Measurements from ENCODE around the gene TUBA4A.

The TUBA4A gene

DNA sequence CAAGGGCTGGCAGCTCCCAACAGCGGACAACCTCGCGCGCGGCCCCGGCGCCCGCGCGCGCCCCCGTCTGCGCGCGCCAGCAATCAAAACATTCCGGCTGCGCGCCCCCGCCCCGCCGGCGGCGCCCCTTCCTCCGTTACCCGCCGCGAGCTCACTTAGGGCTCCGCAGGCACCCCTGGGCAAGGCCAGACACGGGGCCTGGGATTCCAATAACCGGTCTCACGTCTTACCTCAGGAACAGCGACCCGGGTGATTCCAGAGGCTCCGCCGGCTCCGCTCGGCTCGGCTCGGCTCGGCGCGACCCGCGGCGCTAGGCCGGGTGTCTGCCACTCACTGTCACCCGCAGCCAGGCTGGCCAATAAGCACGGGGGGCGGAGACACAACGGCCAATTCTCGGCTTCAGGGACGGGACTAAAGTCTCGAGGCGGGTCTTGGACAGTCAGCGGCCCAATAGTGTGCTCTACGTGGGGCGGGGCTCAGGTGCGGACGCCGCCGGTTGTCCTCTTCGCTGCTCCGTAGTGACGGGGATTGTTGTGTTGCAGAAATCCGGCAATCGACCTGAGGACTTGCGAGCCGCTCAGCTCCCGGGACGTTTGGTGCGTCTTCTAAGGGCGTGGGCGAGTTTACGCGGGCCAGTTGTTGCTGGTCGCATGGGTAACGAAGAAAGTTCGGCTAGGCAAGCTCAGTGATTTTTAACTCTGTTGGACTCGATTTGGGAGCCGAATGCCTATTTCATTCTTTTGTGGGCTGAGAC is 24.2 kb downstream of the TUBA4A start, which contains the start of the genes ANKZF1 and ATG9A:
Gene ANKZF1 (plus strand): TSS at position 502 of the 754 bp plus-strand sequence. CDS start 452 bp downstream, outside the sequence.
Gene ATG9A (minus strand): TSS at position 332 of the 754 bp plus-strand sequence. CDS start 1,612 bp downstream, outside the sequence.
- DNase-seq: peak; percentile 97

DNA sequence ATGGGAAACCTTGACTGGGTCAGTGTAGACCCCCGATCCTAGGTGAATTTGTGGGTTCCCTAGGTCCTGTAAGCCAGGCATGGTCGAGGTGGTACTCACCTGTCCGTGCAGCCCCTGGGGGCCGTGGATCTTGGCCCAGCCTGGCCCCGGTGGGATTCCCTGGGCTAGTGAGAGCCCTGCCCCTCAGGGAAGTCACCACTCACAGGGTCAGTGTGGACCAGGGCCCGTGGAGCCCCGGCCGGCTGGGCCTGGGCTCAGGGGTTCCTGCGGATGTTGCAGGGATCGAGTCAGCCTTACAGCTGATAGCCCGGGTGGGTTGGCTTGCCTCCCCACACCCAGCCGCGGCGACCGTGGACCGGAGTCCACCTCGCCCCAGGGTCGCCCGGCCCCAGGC is 24.8 kb downstream of the TUBA4A start:
- DNase-seq: no peak

DNA sequence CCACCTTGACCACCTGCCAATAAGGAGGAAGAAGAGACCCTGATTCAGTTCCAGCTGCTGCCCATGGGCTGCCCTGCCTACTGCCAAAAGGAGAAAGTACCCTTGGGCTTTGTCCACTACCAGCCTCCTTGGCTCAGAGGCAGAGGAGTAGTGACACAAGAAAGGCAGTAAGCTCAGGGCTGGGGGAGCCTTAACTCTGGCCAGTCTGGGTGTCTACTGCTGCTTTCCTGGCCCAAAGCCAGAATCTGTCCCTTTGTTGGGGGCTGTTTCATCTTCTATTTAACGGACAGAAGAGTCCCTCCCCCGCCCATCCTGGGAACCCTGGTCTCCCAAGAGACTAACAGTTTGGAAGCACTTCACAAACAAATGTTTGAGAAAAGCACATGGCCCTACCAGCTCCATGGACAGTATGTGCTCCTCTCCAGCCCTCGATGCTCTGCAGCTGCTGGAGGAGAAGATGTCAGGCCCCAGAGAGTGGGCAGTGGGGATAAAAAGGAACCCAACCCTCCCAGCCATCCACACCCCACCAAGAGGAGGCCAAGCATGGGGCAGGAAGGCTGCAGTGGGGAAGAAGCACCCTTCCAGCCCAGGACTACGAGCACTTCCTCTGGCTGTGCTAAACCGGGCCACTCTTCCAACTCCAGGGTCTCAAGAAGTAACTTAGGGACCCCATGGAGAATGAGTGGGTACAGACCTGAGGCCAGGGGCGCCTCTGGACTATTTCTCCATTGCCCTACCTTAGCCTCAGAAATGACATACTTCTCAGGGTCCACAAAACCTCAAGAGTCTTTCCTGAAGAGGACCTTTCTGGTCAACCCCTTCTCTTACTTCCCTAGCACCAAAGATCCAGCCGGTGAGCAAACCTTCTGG is 25.4 kb downstream of the TUBA4A start:
- no peak for DNase-seq

DNA sequence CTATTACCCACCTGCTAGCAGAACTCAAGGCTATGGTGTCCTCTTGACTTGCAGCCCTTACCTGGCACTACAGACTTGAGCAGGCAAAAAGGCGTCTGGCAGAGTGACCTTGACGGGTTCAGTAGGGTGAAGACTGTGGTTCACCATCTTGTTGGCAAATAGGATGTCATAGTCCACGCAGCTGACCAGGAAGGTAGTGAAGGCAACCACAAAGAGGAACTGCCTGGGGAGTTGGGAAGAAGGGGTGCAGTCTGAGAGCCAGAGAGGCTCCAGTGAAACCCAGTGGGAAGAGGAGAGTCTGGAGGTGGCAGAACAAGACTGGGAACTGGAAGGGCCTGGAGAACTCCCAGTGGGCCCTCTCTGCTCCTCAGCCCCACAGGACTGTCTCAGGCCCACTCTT is 28.4 kb downstream of the TUBA4A start:
- DNase-seq: no peak

DNA sequence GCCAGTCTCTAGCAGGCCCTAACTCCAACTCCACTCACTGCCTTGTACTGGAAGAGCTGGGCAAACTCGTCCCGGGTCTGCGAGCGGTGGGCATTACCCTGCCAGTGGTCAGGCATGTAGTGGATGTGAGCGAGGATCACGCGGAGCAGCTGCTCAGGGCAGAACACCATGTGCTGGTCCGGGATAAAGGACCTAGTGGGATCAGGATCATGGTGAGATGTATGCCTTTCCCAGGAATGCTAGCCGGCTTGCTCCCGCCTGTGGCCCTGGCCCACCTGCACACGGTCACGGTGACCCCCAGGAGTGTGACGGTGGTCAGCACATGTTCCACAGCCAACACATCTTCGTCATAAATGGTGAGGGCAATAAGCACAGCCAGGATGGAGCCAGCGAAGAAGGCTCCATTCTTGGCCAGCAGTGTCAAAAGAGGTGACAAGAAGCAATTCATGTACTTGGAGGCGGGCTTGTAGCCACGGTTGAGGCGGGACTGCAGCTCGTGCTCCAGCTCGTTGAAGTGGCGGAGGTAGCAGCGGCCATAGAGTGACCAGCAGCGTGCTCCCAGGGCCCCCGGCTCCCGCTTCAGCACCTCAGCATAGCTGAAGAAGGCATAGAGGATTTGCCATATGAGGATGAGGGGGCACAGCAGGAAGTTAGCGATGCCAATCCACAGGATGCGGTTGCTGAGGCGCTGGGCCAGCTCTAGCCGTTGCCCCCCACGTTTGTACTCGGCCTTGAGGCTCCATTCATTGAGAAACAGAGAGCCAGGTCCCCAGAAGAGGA is 29.7 kb downstream of the TUBA4A start:
- no peak for DNase-seq

DNA sequence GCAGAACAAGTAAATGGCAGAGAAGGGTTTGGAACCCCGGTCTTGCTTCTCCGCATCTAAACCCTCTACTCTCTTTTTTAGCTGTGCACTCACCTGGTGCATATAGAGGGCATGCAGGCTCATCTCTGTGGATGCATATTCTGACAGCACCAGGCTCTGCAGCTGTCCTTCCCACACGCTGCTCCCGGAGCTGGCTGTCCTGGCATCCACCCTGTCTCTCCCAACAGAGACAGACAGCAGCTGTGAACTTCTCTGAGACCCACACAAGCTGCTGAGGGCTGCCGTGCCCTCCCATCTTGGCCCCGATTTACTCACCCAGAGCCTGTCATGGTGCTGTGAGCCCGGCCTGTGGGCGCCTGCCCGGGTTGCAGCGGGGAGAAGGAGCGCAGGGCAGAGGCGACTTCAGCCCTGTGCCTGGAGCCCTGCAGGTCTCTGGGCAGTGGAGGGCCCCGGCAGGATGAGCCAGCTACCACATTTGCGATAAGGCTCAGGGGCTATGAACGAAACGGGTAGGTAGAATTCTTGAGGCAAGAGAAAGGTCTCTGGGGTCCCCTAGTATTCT is 31.7 kb downstream of the TUBA4A start:
- DNase-seq: no peak

DNA sequence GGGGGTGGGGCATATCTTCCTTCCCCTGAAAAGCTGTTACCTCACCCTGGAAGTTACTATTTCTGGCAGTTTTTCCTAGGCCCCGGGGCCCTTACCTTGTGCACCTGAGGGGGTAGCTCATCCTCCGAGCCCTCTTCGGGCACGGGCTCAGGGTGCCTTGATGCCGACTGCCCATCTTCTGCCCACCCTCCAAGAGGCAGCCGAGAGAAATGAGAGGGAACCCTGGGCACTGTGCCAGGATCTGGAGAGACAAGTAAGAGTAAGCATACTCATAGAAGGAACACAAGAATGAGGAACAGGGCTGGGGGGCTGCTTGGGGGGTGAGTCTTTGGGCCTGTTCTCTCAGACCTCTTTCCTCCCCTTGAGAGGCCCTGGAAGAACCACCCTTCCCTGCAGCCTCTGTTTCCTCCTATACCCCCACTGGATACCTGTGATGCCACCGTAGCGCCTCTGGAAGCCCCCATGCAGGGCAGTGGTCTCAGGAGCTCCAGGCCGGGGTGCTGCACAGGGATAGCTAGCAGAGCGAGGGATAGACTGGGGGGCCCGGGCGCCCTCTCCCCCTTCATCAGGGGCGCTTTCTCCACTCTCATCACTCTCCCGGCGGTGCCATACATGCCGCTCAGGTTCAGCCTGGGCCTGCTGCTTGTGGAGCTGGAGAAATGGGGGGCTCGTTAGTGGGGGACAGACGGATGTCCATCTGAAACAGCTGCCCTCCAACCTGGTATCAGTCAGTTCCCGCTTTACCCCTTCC is 32.9 kb downstream of the TUBA4A start:
- DNase-seq: no peak

DNA sequence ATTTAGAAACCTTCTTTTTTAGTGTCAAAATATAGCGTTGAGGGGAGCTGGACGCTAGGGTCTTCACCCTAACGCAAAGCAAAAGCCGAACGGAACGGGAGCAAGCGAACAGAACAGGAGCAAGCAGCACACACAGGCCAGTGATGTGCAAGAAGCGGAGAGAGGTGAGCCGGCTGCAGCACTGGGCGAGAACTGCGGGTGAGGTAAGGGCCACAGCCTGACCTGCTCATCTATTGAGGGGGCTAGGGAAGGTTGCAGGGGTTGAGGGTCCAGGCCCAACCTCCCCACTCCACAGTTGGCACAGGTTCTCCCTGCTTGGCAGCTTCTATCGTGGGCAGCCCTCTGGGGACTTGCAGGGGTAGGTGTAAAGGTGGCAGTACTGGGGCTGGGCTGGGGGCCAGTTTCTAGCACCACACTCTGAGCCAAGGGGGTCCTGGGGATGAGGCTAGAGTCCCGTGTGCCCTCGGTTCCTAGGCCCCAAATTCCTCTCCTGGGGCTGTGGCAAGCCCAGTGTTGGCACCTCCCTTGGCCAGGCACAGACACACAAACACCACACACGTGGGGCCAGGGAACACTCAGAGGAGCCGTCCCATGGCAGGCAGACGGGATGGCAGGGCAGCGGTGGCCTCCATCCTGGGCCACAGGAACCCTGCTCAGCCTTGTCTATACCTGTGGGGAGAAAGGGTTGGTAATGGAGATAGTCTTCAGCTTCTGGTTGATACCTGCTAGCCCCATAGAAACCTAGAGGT is 33.8 kb downstream of the TUBA4A start:
- DNase-seq: no peak

DNA sequence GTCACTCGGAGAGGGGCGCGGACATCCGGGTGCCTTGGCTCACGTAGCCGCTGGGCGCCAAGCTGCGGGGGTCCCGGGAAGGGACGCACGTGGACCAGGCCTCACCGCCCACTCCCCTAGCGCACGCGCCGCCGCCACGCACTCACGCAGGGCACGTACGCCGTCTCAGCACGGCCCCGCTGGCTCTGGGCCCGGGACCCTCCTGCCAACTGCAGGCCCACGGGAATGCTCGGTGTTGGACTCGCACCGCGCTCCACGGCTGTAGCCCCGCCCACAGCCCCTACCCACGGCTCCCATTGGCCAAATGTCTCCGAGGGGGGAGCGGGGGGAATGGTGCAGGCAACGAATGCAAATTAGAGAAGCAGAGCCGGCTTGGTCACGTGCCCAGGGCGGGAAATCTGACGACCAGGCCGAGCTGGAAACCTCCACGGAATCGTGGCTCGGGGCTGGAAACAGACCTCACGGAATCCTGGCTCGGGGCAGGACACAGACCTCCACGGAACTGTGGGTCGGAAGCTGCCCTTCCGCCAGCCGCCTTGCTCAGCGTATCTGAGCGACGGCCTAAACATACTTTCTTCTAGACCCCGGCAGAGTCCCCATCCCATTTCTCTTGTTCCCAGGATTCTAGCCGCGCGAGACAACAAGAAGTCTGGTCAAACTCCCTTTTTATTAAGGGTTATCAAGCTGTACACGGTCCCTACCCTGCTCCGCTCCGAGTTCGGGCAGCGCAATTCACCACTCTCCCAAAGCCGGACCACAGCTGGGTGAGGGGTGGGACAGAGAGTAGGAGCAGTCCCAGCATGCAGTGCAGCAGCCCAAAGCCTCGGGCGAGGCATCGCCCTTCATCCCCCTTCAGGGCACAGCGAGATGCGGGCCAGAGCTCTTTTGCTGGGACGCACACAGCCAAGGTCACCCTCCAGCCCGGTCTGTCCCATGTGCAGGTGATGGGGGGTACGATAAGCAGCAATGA is 34.7 kb downstream of the TUBA4A start, which contains the start of gene ABCB6:
Gene ABCB6 (minus strand): TSS at position 227 of the 970 bp plus-strand sequence. CDS start 285 bp downstream, outside the sequence.
- peak; percentile 83 for DNase-seq

DNA sequence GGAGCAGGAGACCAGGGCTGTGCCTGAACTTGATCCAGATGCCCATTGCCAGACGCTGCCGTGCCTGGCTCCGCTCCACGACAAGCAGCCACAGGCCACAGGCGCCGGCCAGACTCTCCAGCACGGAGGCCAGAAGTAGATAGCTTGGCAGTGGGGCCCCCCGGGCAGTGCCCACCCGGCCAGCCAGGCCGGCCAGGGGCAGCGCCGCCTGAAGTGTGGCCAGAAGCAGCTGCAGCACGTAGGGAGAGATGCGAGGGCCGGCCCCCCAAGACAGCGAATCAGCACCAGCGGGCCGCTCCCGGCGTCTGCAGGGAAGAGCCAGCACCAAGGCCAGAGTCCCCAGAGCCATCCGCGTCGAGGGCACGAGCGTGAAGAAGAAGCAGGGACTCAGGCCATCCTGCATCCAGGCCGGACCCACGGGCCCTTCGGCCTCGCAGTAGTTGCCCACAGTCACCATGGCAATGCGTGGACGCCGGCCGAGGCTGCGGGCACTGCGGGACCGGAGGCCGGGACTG is 35.4 kb downstream of the TUBA4A start:
- DNase-seq: no peak

DNA sequence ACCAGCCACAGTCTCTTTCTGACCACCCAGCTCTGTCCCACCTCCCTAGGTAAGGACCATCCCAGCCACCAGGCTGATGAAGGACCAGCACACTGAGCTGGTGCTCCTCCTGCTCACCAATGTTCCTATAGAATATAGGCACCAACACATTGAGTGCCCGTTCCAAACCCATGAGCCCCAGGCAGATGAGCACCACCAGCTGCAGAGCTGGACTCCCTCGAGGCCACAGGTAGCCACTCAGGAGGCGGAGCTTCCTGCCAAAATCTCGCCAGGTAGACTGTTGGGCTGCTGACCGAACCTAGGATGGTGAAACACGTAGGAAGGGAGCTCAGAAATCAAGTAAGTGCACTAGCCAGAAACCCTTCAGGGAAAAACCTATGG is 37.2 kb downstream of the TUBA4A start:
- no peak for DNase-seq

DNA sequence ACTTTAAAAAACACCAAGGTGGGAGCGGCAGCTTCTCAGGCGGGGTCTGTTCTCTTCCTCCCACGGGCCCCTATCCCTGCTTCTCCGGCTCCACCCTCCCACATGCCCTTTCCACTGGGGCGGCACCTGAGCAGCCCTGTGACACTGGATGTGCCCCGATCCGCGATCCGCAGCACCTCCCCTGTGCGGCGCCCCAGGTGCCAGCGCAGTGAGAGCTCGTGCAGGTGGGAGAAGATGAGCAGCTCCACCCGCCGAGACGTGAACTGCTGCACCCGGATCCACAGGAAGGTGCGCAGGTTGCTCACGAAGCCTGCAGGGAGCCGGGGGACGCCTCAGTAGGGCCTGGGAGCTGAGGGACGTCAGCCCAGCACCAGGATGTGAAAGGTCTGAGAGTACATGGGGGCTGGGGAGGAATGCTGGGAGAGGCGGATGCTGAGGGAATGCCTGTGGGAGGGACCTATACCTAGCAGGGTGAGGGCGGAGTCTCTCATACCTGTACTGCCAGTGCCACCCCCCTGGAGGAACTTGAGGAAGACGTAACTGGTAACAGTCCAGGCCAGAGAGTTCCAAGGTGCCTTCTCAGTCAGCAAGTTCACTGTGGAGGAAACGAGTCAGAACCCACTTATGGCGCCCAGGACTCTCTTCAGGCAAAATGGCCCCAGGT is 37.7 kb downstream of the TUBA4A start:
- DNase-seq: no peak

DNA sequence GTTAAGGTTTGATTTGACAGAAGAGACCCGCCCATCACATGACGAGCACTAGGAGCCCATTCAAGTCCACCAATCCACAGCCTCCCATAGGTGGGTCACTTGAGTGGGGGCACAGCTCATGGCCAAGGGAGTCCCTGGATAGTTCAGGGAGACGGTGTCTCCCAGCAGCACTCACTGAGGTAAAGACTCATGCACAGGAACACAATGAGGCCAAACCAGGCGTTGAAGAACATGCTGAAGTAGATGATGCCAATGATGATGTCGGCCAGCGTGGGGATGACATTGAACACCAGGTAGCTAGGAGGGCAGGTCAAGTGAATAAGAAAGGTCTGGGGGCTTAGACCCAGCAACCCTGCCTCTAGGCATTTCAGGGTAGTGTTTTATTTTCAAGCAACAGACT is 38.9 kb downstream of the TUBA4A start:
- no peak for DNase-seq

DNA sequence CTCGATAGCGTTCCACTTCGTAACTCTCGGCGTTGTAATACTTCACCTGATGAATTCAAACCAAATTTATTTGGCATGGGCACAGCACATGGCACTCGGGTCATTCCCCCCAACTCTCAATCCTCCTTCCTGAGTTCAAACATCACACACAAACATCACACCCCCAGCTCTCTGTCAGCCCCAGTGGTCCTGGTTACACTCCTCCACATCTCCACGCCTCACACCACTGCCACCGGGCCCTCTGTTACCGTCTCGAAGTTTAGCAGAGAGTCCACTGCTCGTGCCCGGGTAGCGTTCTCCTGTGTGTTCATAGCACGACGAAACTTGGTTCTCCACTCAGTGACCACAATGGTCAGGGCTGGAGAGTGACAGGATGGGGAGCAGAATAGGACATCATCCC is 39.6 kb downstream of the TUBA4A start:
- DNase-seq: no peak

DNA sequence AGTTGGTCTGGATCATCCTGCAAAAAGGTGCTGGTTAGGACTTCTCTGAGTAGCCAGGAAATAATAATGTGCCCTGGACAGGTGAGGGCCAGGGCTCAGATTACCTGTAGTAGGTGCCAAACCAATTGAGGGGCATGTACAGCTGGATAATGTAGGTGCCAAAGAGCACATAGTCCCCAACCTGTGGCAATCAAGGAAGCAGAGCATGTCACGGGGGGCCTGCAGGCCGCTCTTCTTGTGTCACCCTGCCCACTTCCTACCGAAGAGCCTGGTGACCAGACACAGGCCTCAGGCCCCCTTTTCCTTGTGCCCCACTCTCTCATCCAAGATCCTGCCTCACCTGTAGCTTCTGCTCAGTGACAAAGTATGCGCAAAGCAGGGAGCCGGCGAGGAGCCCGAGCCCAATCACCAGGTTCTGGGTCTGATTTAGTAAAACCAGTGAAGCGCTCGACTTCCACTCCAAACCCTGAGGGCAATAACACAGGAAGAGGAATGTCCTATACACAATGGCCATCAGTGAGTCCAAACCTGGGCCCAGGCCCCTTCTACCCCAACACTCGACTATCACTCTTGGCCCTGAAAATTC is 40.1 kb downstream of the TUBA4A start:
- DNase-seq: no peak

DNA sequence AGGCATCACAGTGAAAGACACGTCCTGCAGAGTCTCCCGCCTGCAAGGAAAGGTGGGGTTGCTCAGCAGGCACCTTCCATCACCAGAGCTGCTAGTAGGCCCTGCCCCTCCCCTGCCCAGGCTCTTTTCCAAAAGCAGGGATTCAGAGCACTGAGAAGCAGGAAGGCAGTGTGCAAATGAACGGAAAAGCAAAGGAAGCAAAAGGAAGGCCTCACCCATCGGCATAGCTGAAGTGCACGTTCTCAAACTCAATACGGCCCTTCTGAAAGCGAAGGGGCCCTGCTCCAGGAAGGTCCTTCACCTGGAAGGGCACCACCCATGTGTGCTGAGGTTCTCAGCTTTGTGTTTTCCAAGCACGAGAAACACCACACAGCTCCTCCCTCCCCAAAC is 40.7 kb downstream of the TUBA4A start:
- DNase-seq: no peak

DNA sequence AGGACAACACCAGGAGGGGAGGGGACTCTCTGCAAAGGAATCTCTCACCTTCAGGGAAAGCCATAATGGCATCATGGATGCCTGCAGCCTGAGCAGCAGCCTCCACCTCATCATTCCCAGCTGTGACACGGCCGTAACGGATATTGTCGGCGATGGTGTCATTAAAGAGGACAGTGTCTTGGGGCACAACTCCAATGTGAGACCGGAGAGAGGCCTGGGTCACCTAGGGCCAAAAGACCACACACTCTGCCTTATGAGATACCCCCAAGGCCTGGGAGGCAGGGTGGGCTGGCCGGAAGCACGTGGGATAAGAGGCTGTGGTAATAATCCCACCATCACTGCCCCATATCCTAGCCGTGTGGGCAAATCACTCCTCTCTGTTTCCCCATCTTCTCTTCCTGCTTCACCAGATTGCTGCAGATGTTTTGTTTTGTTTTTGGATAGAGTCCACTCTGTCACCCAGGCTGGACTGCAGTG is 42.8 kb downstream of the TUBA4A start:
- DNase-seq: no peak

DNA sequence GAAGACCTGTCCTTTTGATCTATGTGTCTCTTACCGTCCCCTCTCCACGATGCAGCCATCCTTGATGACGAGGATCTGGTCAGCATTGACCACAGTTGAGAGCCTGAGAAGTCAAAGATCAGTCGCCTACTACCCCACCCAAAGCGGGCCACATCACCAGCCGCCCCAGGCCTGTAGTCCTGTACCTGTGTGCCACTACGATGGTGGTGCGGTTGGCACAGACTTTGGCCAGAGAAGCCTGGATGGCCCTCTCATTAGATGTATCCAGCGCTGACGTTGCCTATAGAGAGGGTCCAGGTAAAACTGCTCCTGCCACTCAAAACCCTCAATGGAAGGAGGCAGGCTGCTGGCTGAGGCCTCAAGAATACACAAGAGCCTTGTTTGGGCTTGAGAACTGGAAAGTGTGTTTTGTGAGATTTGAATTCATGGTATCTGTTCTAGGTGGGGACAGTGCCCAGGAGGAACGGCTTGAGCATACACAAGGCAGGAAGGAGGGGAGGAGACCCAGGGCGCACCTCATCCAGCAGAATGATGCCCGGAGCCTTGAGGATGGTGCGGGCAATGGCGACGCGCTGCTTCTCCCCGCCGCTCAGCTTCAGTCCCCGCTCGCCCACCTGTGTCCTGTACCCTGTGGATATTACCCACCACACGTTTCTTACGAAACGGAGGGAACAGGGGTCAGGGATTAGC is 43.4 kb downstream of the TUBA4A start:
- no peak for DNase-seq
